SU-DHL-6 (cell line): ENCODE results near the gene GNPNAT1.

ENCODE experiments used
- CTCF ChIP-seq: fragments of 200-600 bp; sonication (generic); IDR thresholded peaks from one replicate; pipeline ENCODE4 v1.5.1; 2017; ENCODE audit warnings: antibody characterized with exemption, mild to moderate bottlenecking, low read length, moderate library complexity; ENCODE audit not compliant: insufficient read depth, poor library complexity, severe bottlenecking
- EZH2phosphoT487 ChIP-seq: fragments of 200-600 bp; sonication (generic), shearing (Covaris generic); conservative IDR thresholded peaks from 2 replicates; pipeline ENCODE4 v1.6.1; 2018; ENCODE audit warnings: mild to moderate bottlenecking, antibody characterized with exemption, low read length, moderate library complexity, mixed read lengths

GRCh38 chr14:52730709-52731111 is 60.7 kb downstream of the GNPNAT1 start:
- TF ChIP-seq CTCF (no peak), EZH2phosphoT487 (no peak)
